Dedifferentiated amniotic fluid mesenchymal stem cell (primary cell): ENCODE results near the gene GBP6.
"Not testable (repeated sequence)": the region's sequence is repeated elsewhere in the genome, so short reads cannot be mapped to it uniquely, and the experiment has no call there.

Source experiments
- DNase-seq: peaks from one replicate; pipeline ENCODE4 v3.0.0-alpha.2; 2016; ENCODE audit errors: extremely low spot score

Gene GBP6, protein sequence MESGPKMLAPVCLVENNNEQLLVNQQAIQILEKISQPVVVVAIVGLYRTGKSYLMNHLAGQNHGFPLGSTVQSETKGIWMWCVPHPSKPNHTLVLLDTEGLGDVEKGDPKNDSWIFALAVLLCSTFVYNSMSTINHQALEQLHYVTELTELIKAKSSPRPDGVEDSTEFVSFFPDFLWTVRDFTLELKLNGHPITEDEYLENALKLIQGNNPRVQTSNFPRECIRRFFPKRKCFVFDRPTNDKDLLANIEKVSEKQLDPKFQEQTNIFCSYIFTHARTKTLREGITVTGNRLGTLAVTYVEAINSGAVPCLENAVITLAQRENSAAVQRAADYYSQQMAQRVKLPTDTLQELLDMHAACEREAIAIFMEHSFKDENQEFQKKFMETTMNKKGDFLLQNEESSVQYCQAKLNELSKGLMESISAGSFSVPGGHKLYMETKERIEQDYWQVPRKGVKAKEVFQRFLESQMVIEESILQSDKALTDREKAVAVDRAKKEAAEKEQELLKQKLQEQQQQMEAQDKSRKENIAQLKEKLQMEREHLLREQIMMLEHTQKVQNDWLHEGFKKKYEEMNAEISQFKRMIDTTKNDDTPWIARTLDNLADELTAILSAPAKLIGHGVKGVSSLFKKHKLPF

DNA sequence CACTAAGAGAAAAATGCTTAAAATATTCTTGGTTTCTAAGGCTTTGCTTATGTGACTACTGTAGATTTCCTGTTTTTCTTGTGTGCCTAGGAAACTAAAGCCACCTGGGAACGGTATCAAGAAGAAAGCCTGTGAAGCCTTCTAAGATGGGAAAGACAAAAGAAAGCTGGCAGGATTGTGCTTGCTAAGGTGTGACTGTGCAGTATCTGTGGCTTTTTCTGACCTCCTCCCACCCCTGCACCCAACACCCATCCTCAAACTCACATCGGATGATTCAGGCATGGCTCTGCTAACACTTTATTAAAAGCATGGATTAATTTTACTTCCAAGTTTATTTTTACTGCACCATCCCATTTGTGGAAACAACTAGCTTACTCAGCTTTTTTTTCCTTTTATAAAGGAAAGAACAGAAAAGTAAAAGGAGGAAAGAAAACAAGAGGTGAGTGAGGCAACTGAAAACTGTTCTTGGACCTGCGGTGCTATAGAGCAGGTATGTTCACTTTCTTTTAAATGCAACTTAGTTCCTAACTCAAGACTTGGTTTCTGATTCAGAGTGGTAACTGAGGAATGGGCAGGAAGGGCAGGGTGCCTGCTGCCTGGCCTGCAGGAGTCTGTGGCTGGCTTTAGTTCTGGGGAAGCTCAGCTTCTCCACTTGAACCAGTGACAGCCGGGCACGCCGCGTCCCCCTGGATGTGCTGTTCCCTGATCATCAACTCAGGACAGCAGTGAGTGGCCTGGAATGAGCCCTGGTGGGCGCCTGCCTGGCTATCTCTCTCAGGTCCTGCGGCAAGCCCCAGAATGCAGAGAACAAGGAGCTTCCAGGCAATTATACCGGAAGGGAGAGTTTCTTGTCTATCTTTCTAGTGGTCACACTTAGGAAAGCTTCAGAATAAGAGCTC lies at the start of gene GBP6:
Gene GBP6, plus strand, starts transcription at position 422 of the 899 bp plus-strand sequence. CDS start 4,493 bp downstream, outside the sequence.
- DNase-seq = no peak

DNA sequence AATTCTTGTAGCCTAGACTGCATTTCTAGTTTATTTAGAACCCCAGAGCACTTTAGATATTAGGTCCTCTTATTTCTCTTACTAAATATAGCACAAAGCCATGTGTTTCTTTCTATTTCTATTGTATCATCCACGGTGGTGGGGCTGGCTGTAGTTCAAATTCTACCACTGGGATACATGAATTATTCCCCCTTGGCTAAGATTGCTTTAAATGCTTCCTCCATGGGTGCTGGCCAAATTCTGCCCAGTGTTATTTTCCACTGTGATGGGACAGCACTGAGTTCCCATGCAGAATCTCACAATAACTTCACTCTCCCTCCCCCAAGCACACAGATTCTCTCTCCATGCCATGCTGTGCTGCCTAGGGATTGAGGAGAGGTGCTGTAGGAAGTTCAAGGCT lies 41.5 kb upstream of the GBP6 start:
- DNase-seq = no peak

DNA sequence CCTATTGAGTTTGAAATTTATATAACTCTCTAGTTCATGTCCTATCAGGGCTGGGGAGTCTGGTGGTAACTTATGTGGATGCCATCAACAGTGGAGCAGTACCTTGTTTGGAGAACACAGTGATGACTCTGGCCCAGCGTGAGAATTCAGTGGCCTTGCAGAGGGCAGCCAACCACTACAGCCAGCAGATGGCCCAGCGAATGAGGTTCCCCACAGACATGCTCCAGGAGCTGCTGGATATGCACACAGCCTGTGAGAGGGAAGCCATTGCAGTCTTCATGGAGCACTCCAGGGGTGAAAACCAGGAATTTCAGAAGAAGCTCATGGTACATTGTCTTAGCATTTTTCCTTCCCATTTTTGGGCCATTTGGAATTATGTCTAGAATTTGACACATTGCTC lies 32.0 kb upstream of the GBP6 start:
- DNase-seq = no peak

DNA sequence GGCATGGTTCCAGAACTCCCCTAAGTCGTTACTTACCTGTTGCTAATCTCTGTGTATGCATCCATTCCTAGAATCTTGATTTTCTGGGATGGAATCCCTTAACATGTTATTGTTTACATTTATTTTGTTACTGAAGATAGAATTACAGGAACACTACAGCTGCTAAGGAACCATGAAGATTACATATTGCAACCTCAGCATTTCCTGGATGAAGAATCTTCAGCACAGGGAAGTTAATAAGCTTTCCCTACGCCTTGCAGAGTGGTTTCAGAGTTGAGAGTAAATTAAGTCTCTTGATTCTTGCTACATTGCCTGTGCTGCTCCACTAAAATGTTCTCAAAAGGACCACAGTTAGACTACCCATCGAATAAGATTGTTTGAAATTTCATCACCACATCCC lies 31.4 kb upstream of the GBP6 start:
- no peak for DNase-seq

DNA sequence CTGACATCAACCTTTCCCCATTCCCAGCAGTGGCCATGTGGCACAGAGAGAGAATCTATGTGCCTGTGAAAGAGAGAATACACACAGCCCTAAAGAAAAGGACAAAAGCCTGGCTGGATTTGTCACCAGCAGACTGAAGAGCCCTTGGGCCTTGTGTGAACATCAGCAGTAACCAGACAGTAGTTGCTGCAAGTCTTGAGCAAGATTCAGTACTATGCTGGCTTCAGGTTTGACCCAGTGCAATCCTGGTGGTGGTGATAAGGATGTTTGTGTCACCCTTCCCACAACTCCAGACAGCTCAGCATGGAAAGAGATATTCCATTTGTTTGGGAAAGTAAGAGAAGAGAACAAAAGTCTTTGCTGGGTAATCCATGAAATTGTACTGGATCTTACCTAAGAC lies 28.4 kb upstream of the GBP6 start:
- DNase-seq = no peak

DNA sequence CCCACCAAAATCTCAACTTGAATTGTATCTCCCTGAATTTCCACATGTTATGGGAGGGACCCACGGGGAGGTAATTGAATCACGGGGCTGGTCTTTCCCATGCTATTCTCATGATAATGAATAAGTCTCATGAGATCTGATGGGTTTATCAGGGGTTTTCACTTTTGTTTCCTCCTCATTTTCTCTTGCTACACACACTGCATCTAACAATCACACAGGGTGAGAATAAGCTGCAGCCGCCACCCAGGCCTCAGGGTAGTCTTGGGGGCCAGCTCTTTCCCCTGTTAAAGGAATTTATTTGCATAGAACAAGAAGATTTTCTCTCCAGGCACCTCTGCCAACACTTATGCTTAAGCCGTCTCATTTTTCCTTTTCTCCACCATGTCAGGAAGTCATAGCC lies 26.0 kb upstream of the GBP6 start:
- no peak for DNase-seq

DNA sequence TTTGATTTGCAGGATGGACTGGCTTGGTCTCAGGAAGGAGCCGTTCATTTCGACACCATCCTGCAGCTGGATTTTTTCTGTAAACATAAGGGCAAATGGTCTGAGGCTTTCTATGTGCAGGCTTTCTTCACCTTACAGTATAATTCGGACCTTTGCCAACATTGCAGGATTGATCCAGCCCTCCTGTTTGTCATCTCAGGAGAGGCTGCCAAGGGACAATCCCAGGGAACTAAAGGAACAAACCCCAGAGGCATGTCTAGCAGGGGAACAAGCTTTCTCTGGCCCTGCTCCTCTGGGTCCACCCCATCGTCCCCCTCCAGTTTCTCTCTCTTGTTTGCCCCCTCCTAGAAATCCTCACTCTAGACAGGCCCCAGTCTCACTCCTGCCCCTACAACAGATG lies 24.8 kb upstream of the GBP6 start:
- no peak for DNase-seq

DNA sequence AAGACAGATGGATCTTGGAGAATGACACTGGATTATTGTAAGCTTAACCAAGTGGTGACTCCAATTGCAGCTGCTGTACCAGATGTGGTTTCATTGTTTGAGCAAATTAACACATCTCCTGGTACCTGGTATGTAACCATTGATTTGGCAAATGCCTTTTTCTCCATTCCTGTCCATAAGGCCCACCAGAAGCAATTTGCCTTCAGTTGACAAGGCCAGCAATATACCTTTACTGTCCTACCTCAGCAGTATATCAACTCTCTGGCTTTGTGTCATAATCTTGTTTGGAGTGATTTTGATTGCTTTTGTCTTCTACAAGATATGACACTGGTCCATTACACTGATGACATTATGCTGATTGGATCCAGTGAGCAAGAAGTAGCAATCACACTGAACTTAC lies 18.4 kb upstream of the GBP6 start:
- DNase-seq = not testable (repeated sequence)

DNA sequence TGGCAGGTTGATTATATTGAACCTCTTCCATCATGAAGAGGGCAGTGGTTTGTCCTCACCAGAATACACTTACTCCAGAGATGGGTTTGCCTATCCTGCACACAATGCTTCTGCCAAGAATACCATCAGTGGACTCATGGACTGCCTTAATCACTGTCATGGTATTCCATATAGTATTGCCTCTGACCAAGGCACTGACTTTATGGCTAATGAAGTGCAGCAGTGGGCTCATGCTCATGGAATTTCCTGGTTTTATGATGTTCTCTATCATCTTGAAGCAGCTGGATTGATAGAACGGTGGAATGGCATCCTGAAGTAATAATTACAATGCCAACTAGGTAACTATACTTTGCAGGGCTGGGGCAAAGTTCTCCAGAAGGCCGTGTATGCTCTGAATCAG lies 16.6 kb upstream of the GBP6 start:
- no peak for DNase-seq

DNA sequence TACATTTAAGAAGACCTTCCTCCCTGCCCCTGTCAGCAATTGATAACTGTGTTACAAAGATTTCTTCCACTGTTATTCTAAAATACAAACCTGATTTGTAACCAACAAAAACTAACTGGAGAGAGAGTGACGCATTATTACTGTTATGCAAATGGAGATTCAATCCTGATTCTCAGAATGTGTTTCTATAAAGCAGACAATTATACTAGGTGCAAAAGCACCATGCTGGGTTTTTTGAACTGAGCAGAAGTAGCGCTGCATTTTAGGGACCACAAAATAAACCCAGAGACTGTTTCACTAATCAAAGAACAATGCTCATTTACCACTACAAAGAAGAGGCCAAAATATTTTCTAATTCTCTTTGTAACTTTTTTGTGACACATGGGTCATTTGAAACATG lies 13.6 kb upstream of the GBP6 start:
- no peak for DNase-seq

DNA sequence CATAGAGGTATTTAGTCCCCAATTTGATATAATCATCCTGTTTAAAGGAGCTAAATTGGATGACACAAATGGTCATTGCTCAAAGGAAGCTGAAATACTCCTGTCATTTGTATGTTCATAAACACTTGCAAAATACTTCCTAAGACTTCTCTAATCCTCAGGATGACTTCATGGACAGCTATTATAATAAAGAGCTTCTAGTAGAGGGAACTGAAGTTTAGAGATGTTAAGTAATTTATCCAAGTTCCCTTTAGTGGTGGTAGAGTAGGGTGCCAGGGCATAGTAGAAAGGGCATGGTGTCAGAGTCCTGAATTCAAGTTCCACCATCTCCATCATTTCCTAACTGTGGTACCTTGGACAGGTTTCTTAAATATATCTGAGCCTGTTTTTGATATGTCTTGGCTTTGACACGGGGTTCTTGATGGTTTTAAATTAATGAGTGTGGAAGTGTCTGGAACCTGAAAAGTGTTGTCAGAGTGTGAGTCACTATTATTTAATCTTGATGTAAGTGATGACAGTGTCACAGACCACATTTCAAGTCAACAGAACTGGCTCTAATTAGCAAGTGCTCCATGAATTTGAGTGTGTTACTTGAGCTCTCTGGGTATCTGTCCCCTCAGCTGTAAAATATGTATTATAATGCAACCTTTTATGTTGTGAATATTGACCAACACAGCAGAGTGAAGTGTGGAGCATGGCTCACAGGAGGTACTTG lies 12.1 kb upstream of the GBP6 start:
- DNase-seq = no peak

DNA sequence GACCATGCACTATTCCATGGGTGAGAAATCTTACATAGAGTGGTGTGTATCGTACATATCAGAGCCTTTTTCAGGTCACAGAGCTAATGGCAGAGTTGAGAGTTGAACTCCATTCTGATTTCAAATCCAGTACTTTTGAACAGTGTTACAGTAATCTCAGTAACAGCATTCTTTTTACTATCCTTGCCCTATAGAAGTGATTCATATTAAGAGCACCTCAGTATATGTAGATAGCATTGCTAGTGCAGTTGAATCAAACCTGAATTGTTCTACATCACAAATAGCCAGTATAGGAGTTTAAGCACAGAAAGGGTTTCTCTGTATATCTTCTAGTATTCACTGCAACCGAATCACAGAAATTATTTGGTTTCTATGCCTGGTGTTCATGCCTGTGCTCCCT lies 11.4 kb upstream of the GBP6 start:
- no peak for DNase-seq

DNA sequence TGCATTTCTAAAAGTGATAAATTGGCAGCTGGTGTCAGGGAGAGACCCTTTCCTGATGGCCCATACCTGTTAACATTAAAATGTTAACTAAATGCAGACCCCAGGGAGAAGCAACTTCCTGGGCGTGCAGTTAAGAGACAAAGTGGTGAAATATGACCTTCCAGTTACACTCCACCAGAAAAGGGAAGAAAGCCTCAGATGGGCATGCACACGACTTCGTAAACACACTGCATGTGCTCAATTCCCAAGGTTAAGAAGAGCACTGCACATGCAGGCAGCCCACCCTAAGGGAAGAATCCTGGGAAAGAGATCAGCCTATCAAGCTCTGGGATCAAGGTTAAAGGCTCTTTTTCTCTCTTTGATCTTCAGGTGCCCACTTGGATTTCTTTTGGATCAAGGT lies 9.7 kb upstream of the GBP6 start:
- DNase-seq = no peak

DNA sequence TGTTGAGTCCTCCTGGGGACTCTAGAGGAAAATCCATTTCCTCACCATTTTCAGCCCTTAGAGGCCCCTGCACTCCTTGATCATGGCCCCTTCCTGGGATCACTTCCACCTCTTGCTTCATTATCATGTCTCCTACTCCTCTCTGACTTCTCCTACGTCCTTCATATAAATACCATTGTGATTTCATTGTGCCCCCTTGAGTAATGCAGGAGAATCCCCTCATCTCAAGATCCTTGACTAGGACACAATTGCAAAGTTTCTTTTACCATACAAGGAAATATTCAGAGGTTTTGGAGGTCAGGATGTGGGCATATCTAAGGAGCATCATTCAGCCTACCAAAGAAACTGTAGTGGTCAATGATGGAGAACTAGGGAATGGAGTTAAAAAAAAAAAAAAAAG lies 8.8 kb upstream of the GBP6 start:
- no peak for DNase-seq

DNA sequence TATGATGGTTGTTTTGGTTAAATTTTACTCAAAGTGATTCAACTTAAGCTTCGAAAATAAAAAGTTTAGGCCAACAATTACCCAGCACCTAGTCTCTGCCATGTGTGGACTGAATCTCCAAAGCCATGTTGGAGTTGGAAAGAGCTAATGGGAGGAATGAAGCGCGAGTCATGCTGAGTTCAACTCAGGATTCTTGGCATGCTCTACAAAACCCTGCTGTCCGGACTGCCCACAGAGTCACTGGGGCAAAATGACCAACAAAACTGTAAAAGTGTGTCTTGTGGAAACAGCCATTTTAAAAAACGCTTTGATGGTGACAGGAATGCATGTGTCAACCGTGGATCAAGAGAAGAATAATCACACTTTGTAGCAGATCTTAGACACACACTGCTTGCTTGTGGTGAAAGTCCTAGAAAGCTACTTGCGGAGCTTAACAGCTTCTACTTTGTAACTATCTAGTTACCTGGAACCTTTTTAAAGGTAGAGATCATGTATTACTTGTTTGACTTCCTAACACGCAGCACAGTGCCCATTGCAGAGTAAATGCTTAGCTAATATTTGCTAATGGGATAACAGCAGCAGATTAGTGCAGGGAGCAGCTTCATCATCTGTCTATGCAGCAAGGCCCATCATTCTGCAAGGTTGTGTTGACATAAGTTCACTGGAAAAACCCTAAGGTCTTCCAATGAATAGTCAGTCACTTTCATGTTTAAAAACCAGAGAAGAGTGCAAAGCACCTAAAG lies 7.0 kb upstream of the GBP6 start:
- DNase-seq = peak; percentile 57

DNA sequence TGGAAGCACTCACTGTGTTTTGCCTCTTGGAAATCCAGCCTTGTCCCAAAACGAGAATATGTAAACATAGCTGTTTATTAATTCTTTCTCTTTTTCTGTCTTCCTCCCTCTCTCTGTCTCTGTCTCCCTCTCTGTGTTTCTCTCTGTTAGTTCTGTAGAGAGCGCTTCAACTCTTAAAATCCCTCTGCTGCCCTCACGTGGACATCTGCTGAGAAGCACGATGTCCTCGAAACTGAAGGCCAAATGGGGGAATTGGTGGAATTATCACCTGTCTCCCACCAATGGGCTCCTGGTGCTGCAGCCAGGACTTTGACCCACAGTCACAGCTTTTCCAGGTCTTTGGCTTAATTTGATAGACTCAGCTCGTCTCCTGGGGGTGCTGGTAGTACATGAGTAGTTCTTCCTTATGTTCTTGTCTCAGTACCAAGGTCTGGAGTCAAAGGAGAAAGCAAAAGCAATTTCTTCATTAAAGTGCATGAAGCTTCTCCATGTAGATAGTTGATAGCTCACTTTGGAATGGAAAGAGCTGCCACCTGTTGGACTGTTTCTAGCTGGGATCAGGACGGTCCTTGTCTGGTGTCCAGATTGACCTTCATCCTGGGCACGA lies 5.5 kb upstream of the GBP6 start:
- DNase-seq = peak; percentile 92

DNA sequence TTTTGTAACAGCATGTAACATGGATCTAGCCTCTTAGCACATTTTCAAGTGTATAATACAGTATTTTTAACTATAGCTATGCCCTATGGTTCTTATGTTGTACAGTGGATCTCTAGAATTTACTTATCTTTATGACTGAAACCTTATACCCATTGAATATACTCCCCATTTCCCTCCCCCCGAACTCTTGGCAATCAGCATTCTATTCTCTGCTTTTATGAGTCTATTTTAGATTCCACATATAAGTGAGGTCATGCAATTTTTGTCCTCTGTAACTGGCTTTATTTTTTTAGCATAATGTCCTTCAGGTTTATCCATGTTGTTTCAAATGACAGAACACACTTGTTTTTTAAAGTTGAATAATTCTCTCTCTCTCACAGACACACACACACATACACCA lies 3.1 kb upstream of the GBP6 start:
- DNase-seq = no peak

DNA sequence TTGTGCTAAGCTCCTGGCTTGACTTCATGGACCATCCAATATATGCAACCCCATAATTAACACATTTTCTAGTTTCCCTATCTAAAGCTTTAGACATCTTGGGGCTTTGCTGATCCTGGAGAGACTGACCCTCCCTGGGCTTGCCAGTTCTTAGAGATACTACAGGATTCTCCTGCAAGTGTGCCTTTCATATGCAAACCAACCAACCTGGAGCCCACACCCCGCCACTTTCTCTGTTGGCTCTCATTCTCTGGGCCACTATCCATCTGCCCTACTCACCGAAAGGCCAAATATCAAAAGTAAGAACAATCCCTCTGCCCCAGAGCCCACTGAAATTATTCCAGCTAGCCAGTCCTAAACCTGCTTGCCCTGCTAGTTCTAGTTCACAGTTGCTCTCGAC lies 2.2 kb upstream of the GBP6 start:
- DNase-seq = no peak

DNA sequence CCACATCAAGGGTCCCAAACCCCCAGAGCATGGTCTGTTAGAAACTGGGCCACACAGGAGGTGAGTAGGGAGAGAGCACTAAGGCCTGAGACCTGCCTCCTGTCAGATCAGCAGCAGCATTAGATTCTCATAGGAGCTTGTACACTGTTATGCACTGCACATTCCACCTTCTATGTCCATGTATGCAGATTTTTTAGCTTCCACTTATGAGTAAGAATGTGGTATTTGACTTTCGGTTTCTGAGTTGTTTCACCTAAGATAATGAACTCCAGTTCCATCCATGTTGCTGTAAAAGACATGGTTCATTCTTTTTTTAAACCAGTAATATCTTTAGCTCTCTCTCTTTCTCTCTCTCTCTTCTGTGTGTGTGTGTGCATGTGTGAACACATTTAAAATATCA lies 663 bp upstream of the GBP6 start:
- DNase-seq = peak; percentile 20

DNA sequence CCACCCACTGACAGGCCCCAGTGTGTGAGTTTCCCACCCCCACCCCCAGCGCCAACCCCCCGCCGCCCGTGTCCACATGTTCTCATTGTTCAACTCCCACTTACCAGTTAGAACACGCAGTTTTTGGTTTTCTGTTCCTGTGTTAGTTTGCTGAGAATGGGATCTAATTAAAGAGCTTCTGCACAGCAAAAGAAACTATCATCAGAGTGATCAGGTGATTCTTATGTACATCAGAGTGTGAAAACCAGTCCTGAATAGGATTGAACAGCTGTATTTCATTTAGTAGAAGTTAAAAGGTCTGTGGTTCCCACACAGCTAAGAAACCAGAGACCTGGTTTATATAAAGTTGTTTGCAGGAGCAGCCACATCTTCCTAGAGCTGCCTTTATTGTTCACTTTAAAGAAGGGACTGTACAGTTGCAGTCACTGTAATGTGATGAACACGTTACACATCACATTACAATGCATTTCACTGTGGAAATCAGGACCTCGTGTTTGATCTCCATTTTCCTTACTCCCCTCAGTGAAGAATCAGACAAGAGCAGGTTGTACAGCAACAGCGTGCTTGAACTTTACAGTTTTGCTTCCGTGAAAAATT lies 1.2 kb downstream of the GBP6 start:
- DNase-seq = no peak
